Measurements from ENCODE around the gene PTPRG.

DNA sequence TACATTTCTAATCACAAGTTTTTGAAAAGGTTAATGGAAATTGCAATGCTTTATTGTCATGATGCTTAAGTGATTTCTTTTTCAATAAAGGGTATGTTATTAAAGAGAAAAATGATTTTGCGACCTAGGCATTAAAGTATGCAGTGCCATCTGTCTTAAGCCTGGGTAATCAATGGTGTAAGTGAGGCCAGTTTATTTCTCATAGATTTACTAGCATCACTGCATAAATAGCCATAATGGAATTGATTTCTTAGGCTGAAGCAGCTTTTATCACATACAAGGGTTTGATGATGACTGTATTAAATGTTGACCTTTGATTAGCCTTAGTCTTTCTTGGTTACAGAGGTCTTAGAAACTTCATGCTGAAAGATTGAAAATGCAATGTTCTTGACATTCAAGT lies 464.5 kb downstream of the PTPRG start:
- TF ChIP-seq, protein P1, sequence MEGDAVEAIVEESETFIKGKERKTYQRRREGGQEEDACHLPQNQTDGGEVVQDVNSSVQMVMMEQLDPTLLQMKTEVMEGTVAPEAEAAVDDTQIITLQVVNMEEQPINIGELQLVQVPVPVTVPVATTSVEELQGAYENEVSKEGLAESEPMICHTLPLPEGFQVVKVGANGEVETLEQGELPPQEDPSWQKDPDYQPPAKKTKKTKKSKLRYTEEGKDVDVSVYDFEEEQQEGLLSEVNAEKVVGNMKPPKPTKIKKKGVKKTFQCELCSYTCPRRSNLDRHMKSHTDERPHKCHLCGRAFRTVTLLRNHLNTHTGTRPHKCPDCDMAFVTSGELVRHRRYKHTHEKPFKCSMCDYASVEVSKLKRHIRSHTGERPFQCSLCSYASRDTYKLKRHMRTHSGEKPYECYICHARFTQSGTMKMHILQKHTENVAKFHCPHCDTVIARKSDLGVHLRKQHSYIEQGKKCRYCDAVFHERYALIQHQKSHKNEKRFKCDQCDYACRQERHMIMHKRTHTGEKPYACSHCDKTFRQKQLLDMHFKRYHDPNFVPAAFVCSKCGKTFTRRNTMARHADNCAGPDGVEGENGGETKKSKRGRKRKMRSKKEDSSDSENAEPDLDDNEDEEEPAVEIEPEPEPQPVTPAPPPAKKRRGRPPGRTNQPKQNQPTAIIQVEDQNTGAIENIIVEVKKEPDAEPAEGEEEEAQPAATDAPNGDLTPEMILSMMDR (conservative IDR thresholded peaks at IDR 0.05), result no peak
- TF ChIP-seq ZFX (IDR thresholded peaks at IDR 0.05), result no peak
